ENCODE measurements around the gene KCTD6.

The KCTD6 gene

GRCh38 chr3:58474348-58474911 lies 17.5 kb upstream of the KCTD6 start:
- in situ Hi-C loops (cut with MboI; ENCODE audit: low sequenced_read_pairs, unreplicated experiment) = no loop called here
- TF ChIP-seq CTCF (IDR thresholded peaks at IDR 0.05; ENCODE audit: borderline replicate concordance, control extremely low read depth, extremely low read depth, insufficient read depth, missing control alignments) = no peak
- DNase-seq (ENCODE audit: low spot score) = no peak

- in situ Hi-C loops (cut with MboI; ENCODE audit: low sequenced_read_pairs, unreplicated experiment) = no loop called here
- no peak for DNase-seq (ENCODE audit: low spot score)
These were observed 16.8 kb upstream of the KCTD6 start for GRCh38 chr3:58474967-58475578.

GRCh38 chr3:58478781-58479180 lies 13.1 kb upstream of the KCTD6 start:
- DNase-seq (ENCODE audit: low spot score) = no peak
- in situ Hi-C loops (cut with MboI; ENCODE audit: low sequenced_read_pairs, unreplicated experiment) = no loop called here
- TF ChIP-seq CTCF (IDR thresholded peaks at IDR 0.05; ENCODE audit: borderline replicate concordance, control extremely low read depth, extremely low read depth, insufficient read depth, missing control alignments) = no peak

More at GRCh38 chr3:58474967-58475578, 16.8 kb upstream of the KCTD6 start:
- no peak for TF ChIP-seq CTCF (IDR thresholded peaks at IDR 0.05; ENCODE audit: borderline replicate concordance, control extremely low read depth, extremely low read depth, insufficient read depth, missing control alignments)

GRCh38 chr3:58480309-58480708 lies 11.6 kb upstream of the KCTD6 start:
- no peak for TF ChIP-seq CTCF (IDR thresholded peaks at IDR 0.05; ENCODE audit: borderline replicate concordance, control extremely low read depth, extremely low read depth, insufficient read depth, missing control alignments)
- in situ Hi-C loops (cut with MboI; ENCODE audit: low sequenced_read_pairs, unreplicated experiment) = no loop called here
- no peak for DNase-seq (ENCODE audit: low spot score)

GRCh38 chr3:58482917-58483636 lies 8.8 kb upstream of the KCTD6 start:
- in situ Hi-C loops (cut with MboI; ENCODE audit: low sequenced_read_pairs, unreplicated experiment) = no loop called here
- DNase-seq (ENCODE audit: low spot score) = no peak

More at GRCh38 chr3:58482917-58483636, 8.8 kb upstream of the KCTD6 start:
- TF ChIP-seq CTCF (IDR thresholded peaks at IDR 0.05; ENCODE audit: borderline replicate concordance, control extremely low read depth, extremely low read depth, insufficient read depth, missing control alignments) = no peak

Data from GM13976 (cell line).